Epithelial cell of esophagus (primary cell): ENCODE data around the gene FSTL4.

Source experiments
- DNase-seq: peaks from one replicate; pipeline ENCODE4 v3.0.0; 2010; ENCODE audit warnings: low read depth
- H3K4me3 ChIP-seq: 2 replicates; pipeline ENCODE4 v1.5.1; 2011; ENCODE audit warnings: mild to moderate bottlenecking, low read length, control low read depth
- TF ChIP-seq, protein P1 (sequence below): IDR thresholded peaks from 2 replicates; pipeline ENCODE4 v1.5.1; 2011; ENCODE audit warnings: low read depth, mild to moderate bottlenecking, low read length, control low read depth, inconsistent platforms; ENCODE audit not compliant: insufficient read depth; ENCODE audit errors: missing control alignments

FSTL4 gene

DNA sequence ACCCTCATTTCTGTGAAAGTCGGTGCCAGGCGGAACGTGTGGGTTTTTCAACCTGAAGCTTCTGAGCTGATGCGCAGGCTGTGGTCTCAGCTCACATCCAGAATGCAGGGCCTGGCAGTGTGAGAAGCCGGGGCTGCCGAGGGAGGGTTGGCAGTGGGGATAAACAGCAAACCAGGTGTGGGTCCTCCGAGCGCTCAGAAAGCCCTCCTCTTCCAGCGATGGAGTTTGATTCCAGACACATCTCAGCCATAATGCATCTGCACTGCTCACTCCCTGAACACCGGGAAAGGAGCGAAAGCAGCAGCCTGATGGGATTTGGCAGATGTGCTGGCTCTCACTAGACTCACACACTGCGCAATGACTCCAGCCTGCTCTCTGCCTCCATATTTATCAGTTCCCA, 280.4 kb downstream of the FSTL4 start:
- TF ChIP-seq, protein P1, sequence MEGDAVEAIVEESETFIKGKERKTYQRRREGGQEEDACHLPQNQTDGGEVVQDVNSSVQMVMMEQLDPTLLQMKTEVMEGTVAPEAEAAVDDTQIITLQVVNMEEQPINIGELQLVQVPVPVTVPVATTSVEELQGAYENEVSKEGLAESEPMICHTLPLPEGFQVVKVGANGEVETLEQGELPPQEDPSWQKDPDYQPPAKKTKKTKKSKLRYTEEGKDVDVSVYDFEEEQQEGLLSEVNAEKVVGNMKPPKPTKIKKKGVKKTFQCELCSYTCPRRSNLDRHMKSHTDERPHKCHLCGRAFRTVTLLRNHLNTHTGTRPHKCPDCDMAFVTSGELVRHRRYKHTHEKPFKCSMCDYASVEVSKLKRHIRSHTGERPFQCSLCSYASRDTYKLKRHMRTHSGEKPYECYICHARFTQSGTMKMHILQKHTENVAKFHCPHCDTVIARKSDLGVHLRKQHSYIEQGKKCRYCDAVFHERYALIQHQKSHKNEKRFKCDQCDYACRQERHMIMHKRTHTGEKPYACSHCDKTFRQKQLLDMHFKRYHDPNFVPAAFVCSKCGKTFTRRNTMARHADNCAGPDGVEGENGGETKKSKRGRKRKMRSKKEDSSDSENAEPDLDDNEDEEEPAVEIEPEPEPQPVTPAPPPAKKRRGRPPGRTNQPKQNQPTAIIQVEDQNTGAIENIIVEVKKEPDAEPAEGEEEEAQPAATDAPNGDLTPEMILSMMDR = no peak
- no peak for DNase-seq
- H3K4me3 ChIP-seq = no peak overlapping the region

DNA sequence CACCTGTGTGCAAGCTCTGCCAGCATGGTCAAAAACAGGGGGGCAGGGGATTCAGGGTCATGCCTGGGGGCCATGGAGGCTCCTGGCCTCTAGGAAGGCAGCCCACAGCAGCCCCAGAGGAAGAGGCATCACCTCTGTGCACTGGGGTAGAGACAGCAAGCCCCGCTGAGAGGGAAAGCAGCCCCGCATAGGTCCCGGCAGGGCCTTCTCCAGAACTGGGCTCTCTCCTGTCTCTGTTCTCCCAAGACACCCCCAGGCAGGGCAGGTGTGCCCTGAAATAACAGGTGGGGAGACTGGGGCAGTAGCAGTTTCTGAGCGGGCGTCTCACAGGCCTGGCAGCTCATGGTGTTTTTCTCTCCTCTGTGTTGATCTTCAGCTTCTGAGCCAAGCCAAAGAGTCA, 281.4 kb downstream of the FSTL4 start:
- no peak for DNase-seq

GRCh38 chr5:133328800-133329199, 283.5 kb downstream of the FSTL4 start:
- DNase-seq = no peak
- TF ChIP-seq, protein P1 = no peak
- no peak overlapping the region for H3K4me3 ChIP-seq

More for the DNA sequence above, 281.4 kb downstream of the FSTL4 start:
- H3K4me3 ChIP-seq = no peak overlapping the region
- TF ChIP-seq, protein P1 = no peak

- no peak overlapping the region for H3K4me3 ChIP-seq
- TF ChIP-seq, protein P1 = no peak
- DNase-seq = no peak
Measured at GRCh38 chr5:133327946-133328401, 284.4 kb downstream of the FSTL4 start.

DNA sequence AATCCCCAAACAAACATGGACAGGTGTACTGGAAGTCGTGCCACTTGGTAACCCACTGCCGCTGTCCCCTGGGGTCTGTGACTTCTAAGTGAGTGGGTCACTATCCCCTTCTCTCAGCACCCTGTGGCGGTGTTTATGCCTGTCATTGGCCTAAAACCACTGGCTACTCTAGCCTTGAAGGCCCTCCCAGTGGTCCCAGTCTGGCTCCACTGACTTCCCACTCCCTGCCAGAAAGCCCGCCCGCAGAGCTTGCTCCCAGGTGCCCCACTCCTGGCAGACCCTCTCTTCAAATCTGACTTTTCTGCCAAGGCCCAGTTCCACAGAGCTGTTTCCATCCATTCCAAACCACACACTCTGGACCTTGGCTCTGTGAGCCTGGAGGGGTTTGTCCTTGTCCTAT, 286.0 kb downstream of the FSTL4 start:
- TF ChIP-seq, protein P1 = no peak
- no peak overlapping the region for H3K4me3 ChIP-seq
- no peak for DNase-seq

- TF ChIP-seq, protein P1 = no peak
- DNase-seq = no peak
- H3K4me3 ChIP-seq = no peak overlapping the region
Measured at GRCh38 chr5:133325864-133326263, 286.5 kb downstream of the FSTL4 start.

- H3K4me3 ChIP-seq = no peak overlapping the region
- TF ChIP-seq, protein P1 = no peak
- no peak for DNase-seq
Measured at GRCh38 chr5:133324926-133325325, 287.4 kb downstream of the FSTL4 start.
